Panc1 (cell line): ENCODE results near the gene PRRT4. TPM values are rescaled to one million over a fixed set of nuclear protein-coding genes. Genes with fewer than 3 reads are reported as not detected.

ENCODE experiments used
- ATAC-seq: fragments of 200-7000 bp; cut with Tn5 transposase; 2 replicates; pipeline ENCODE4 v1.9.1; 2020; ENCODE audit warnings: mild to moderate bottlenecking, moderate library complexity
- BruUV-seq: library from RNA; stranded (reverse); fragments of 400-500 nt; replicated peaks from 2 replicates; lab custom pipeline; 2021; lab: Mats Ljungman, UMichigan
- CTCF ChIA-PET: fragments of 300-600 bp; sonication (Branson Sonifier 250); formaldehyde crosslinking; loops from one replicate; lab custom pipeline; 2022; ENCODE audit warnings: antibody characterized with exemption; lab: Charles Lee
- POLR2A ChIA-PET: fragments of 300-600 bp; sonication (Branson Sonifier 250); formaldehyde crosslinking; loops from one replicate; lab custom pipeline; 2022; ENCODE audit warnings: antibody characterized with exemption; lab: Charles Lee
- DNase-seq: peaks from one replicate; pipeline ENCODE4 v3.0.0-alpha.2; 2010; ENCODE audit warnings: low read depth, low spot score
- H3K27ac ChIP-seq: 2 replicates; pipeline ENCODE4 v1.5.1; 2011; ENCODE audit warnings: mild to moderate bottlenecking, low read length, inconsistent platforms
- H3K27me3 ChIP-seq: fragments of 200-500 bp; sonication (Bioruptor generic); 2 replicates; pipeline ENCODE4 v1.6.0; 2014; ENCODE audit warnings: low read length, inconsistent platforms; ENCODE audit not compliant: control insufficient read depth, insufficient read depth
- H3K36me3 ChIP-seq: fragments of 200-500 bp; sonication (Bioruptor generic); 2 replicates; pipeline ENCODE4 v1.5.1; 2014; ENCODE audit warnings: inconsistent platforms, mild to moderate bottlenecking, low read length, moderate library complexity; ENCODE audit not compliant: control insufficient read depth, insufficient read depth
- H3K4me1 ChIP-seq: 2 replicates; pipeline ENCODE4 v1.5.1; 2011; ENCODE audit warnings: inconsistent platforms, mild to moderate bottlenecking, low read length, moderate library complexity; ENCODE audit not compliant: control insufficient read depth, insufficient read depth
- H3K4me3 ChIP-seq, 2 experiments: 2 replicates each; pipeline ENCODE4 v1.5.1; 2011 to 2012; ENCODE audit warnings: low read depth in 2 of 2, low read length in 2 of 2, mild to moderate bottlenecking in 2 of 2, inconsistent platforms in 1 of 2, moderate library complexity in 1 of 2
- H3K9me3 ChIP-seq: fragments of 200-500 bp; sonication (Bioruptor generic); 2 replicates; pipeline ENCODE4 v1.5.1; 2014; ENCODE audit warnings: low read depth, mild to moderate bottlenecking, inconsistent platforms, low read length, moderate library complexity; ENCODE audit not compliant: control insufficient read depth, insufficient read depth
- CTCF ChIP-seq: fragments of 450-650 bp; IDR thresholded peaks from 2 replicates; pipeline ENCODE4 v1.5.1; 2017; ENCODE audit warnings: mild to moderate bottlenecking
- POLR2AphosphoS5 ChIP-seq: IDR thresholded peaks from 2 replicates; pipeline ENCODE4 v1.6.1; 2012; ENCODE audit warnings: mild to moderate bottlenecking, low read depth, low read length, moderate library complexity
- SIN3A ChIP-seq: IDR thresholded peaks from 2 replicates; pipeline ENCODE4 v1.6.1; 2012; ENCODE audit warnings: low read depth, mild to moderate bottlenecking, low read length, moderate library complexity, borderline replicate concordance; ENCODE audit not compliant: insufficient read depth
- TCF7L2 ChIP-seq: IDR thresholded peaks from 2 replicates; pipeline ENCODE4 v1.6.1; 2011; ENCODE audit warnings: mild to moderate bottlenecking, low read depth, low read length, inconsistent platforms
- in situ Hi-C: cut with HindIII; loops from 2 replicates; pipeline ENCODE4 v1.10.0; 2016; ENCODE audit warnings: low sequenced_read_pairs, low pct_unique_long_range_greater_than_20kb
- intact Hi-C: fragments of 100-400 bp; cut with micrococcal nuclease; formaldehyde crosslinking; loops from one replicate; pipeline ENCODE4 v1.10.0; 2022; ENCODE audit not compliant: unreplicated experiment
- total RNA-seq: library from RNA; stranded (reverse); gene quantifications from one replicate; pipeline ENCODE4 v1.2.1, GENCODE V29; 2021; ENCODE audit not compliant: unreplicated experiment
- TF ChIP-seq, protein P1 (sequence below), 2 experiments: IDR thresholded peaks; 2 replicates each; pipeline ENCODE4 v1.6.1; 2011 to 2012; ENCODE audit warnings: low read depth in 2 of 2, control low read depth in 1 of 2, low read length in 1 of 2, mild to moderate bottlenecking in 1 of 2, moderate library complexity in 1 of 2; ENCODE audit not compliant: insufficient read depth in 1 of 2

The PRRT4 gene
- total RNA-seq, 1 experiment from 2014 or later = 0.77 TPM

- no peaks in the 10 kb centered on the region for H3K9me3 ChIP-seq
- H3K4me3 ChIP-seq = no peak overlapping the region
- BruUV-seq = TSS peak; percentile 59
- no peaks in the 10 kb centered on the region for H3K4me1 ChIP-seq
- ATAC-seq (no peak), DNase-seq (no peak)
- no peaks in the 10 kb centered on the region for H3K27me3 ChIP-seq
- CTCF ChIA-PET = no interaction called here
- TF ChIP-seq, protein P1, sequence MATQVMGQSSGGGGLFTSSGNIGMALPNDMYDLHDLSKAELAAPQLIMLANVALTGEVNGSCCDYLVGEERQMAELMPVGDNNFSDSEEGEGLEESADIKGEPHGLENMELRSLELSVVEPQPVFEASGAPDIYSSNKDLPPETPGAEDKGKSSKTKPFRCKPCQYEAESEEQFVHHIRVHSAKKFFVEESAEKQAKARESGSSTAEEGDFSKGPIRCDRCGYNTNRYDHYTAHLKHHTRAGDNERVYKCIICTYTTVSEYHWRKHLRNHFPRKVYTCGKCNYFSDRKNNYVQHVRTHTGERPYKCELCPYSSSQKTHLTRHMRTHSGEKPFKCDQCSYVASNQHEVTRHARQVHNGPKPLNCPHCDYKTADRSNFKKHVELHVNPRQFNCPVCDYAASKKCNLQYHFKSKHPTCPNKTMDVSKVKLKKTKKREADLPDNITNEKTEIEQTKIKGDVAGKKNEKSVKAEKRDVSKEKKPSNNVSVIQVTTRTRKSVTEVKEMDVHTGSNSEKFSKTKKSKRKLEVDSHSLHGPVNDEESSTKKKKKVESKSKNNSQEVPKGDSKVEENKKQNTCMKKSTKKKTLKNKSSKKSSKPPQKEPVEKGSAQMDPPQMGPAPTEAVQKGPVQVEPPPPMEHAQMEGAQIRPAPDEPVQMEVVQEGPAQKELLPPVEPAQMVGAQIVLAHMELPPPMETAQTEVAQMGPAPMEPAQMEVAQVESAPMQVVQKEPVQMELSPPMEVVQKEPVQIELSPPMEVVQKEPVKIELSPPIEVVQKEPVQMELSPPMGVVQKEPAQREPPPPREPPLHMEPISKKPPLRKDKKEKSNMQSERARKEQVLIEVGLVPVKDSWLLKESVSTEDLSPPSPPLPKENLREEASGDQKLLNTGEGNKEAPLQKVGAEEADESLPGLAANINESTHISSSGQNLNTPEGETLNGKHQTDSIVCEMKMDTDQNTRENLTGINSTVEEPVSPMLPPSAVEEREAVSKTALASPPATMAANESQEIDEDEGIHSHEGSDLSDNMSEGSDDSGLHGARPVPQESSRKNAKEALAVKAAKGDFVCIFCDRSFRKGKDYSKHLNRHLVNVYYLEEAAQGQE (IDR thresholded peaks at IDR 0.05; ENCODE audit: insufficient read depth in 1 of 2, low read depth in 2 of 2, low read length in 1 of 2) = no peak
- TF ChIP-seq SIN3A = no peak
- TF ChIP-seq POLR2AphosphoS5 = no peak
- TF ChIP-seq CTCF = no peak
- TF ChIP-seq TCF7L2 = no peak
- H3K27ac ChIP-seq = no peak overlapping the region
- in situ Hi-C loops (no loop called here), intact Hi-C loops (no loop called here)
- POLR2A ChIA-PET = no interaction called here
- peaks cover 29% of the 10 kb centered on the region for H3K36me3 ChIP-seq
These were observed 51.0 kb downstream of the PRRT4 start for GRCh38 chr7:128310499-128310898.

GRCh38 chr7:128309976-128310375 is 51.5 kb downstream of the PRRT4 start:
- POLR2A ChIA-PET = no interaction called here
- BruUV-seq = no TSS peak
- Histone ChIP-seq H3K4me3 (no peak overlapping the region), H3K4me1 (no peaks in the 10 kb centered on the region), H3K27ac (no peak overlapping the region), H3K36me3 (peaks cover 25% of the 10 kb centered on the region), H3K27me3 (no peaks in the 10 kb centered on the region), H3K9me3 (no peaks in the 10 kb centered on the region)
- CTCF ChIA-PET = no interaction called here
- TF ChIP-seq, protein P1 (IDR thresholded peaks at IDR 0.05; ENCODE audit: insufficient read depth in 1 of 2, low read depth in 2 of 2, low read length in 1 of 2) = no peak
- no peak for TF ChIP-seq POLR2AphosphoS5
- ATAC-seq (no peak), DNase-seq (no peak)
- in situ Hi-C loops = no loop called here
- intact Hi-C loops = no loop called here
